Glomerular endothelial cell (primary cell): ENCODE data around the gene HM13. TPM values are rescaled to one million over a fixed set of nuclear protein-coding genes. Genes with fewer than 3 reads are reported as not detected.
"Not testable (repeated sequence)": the region's sequence is repeated elsewhere in the genome, so short reads cannot be mapped to it uniquely, and the experiment has no call there.

Experiments
- DNase-seq: peaks from one replicate; pipeline ENCODE4 v3.0.0-alpha.2; 2011; ENCODE audit warnings: low read depth, low spot score; ENCODE audit errors: extremely low read depth
- total RNA-seq: library from RNA; depleted of rRNA; stranded (reverse); fragments of >200 nt; gene quantifications from 2 replicates; pipeline ENCODE4 v1.2.3, GENCODE V29; 2015

Gene HM13
- total RNA-seq, 1 donor from 2014 or later, result 129 TPM

DNA sequence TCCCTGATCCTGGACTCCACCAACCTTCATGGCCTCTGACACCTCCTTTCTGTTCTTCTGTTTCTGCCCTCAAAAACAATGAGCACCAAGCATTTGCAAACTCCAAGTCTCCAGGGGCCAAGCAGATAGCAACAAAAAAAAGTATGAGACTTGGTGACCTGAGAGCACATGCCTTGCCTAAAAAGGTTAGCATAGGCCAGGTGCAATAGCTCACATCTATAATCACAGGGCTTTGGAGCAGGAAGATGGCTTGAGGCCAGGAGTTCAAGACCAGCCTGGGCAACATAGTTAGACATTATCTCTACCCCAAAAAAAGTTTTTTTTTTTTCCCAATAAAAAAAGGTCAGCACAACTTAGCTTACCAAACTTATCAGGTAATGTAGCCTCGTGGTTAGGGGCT, 13.7 kb upstream of the HM13 start:
- DNase-seq, result no peak

GRCh38 chr20:31502884-31503673, 11.2 kb upstream of the HM13 start:
- DNase-seq, result peak; percentile 27

GRCh38 chr20:31505903-31506302, 8.3 kb upstream of the HM13 start:
- no peak for DNase-seq

DNA sequence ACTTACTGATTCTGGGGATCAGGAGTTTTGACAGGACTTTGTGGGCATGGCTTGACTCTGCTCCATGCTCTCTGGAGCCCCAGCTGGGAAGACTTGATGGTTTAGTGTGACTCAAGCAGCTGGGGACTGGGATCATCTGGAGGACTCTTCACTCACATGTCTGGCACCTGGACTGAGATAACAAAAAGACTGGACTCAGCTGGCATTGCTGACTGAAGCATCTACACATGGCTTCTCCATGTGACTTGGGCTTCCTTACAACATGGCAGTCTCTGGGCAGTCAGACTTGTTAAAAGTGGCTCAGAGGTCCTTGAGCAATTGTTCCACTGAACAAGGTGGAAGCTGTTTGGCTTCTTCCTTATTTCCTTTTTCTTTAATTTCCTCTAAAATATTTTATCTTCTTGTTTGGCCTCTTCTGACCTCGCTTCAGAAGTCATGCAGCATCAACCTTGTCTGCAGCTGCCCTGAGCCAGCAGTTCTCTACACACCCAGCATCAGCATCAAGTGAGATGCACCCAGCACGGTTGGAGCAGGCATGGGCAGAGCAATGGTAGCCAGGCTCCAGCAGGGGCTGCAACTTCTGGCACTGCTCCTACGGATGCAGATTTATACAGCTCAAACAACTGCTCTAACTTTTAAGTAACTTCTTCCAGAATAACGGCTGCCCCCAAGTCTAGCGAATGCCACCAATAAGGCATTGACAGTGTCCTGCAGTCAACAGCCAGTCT, 5.6 kb upstream of the HM13 start:
- DNase-seq, result no peak

- no peak for DNase-seq
Observed at GRCh38 chr20:31515072-31515774, 981 bp downstream of the HM13 start.

- no peak for DNase-seq
Observed at GRCh38 chr20:31515775-31516107, 1.5 kb downstream of the HM13 start.

DNA sequence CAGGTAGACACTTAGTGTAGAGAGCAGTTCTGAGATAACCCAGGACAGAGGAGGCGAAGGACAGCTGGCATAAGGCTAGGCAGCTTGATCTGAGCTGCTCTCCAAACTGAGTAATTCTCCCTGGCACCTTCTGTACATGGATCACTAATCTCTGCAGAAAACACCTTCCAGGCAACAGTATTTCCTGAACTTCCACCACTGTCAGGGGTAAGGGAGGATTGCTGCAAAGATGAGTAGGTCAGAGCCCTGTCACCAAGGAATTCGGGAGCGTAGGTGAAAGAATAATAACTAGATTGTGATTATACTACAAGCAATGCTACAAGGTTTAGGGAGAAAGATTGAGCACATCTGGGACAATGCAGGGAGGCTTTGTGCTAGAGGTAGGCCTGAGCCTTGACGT, 1.9 kb downstream of the HM13 start:
- no peak for DNase-seq

DNA sequence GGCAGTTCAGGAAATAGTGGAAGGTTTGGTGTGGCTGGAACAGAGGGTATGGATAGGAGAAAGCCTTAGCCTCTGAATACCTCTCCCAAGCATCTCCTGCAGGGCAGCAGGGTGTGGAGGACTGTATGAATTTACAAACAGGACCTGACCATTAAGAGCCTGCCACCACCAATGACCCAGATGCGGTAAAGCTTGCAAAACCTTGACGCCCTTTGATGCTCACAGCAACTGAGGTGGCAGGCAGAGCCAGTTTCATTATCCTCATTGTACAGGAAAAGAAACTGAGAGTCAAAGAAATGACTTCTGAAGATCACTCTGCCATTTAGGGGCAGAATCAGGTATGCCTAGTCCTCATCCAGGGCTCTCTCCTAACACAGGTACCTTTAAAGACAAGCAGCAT, 2.4 kb downstream of the HM13 start:
- DNase-seq, result no peak

DNA sequence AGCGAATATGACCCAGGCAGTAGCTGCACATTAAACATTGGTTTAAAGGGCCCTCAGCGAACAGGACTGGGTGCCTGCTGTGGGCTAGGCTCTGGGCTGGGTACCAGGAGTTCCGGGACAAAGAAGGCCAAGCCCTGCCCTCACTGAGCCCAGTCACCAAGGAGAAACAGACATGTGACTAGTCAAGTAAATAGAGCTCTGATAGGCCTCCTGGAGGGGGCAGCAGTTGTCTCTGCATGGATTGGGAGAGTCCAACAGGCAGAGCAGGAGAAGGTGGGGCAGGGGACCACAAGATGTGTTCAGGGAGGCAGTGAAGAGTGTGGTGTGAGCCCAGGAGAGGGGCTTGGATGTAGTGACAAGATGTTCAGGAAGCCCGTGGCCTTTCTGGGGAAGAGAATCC, 3.1 kb downstream of the HM13 start:
- no peak for DNase-seq

GRCh38 chr20:31521267-31521666, 7.0 kb downstream of the HM13 start:
- DNase-seq, result not testable (repeated sequence)

- no peak for DNase-seq
Observed at GRCh38 chr20:31522731-31523130, 8.5 kb downstream of the HM13 start.

DNA sequence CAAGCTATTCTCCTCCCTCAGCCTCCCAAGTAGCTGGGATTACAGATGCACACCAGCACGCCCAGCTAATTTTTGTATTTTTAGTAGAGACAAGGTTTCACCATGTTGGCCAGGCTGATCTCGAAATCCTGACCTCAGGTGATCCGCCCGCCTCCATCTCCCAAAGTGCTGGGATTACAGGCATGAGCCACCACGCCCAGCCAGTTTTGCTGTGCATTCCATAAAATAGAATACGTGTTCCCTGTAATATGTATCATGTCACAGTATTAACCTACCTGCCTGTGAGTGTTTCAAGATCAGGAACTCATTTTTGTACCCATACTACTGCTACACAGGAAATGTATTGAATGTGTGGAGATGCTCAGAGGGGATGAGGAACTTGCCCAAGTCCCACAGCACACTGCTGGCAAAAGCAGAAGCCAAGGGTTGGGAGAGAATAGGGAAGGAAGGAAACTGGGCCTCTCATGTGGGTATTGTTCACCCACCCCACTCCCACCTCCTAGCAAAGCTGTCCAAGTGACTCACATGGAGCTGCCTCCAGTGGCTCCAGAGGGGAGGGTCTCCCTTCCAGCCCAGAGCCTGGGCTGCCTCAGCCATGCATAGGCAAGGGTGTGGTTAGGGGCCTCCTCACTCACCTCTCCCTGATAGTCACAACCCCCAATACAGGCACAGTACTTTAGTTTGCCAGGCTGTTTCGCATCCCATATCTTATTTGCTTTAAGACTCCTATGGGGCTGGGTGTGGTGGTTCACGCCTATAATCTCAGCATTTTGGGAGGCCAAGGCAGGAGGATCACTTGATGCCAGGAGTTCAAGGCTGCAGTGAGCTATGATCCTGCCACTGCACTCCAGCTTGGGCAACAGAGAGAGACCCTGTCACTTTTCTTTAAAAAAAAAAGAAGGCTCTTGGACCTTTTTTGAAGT, 9.4 kb downstream of the HM13 start:
- no peak for DNase-seq

DNA sequence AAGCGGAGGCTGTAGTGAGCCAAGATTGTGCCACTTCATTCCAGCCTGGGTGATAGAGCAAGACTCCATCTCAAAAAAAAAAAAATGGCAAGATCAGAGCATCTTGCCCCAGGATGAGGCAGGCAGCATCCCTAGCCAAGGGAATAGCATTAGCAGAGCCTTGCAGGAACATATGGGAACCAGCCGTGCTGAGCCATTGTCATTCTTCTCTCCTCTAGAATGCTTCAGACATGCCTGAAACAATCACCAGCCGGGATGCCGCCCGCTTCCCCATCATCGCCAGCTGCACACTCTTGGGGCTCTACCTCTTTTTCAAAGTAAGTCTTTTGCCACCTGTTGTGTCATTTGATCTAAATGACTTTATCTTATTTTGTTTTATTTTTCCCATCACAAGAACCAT, 13.0 kb downstream of the HM13 start:
- no peak for DNase-seq

DNA sequence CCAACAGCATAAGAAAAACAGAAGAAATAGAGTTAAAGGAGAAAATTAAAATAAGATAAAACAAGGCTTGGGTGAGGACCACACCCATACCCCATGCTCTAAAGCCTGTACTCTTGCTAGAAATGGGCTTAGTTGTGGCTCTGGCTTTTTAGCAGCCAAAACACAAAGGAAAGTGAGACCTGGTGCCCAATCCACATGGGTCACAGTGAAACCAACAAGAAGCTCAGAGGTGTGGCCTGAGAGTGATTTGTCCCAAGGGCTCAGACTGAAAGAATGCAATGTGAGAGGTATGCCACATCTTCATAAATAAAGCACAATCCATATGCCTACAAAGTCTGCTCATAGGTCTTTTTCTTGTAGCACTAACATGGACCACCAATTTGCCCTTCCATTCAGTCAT, 21.1 kb downstream of the HM13 start:
- DNase-seq, result no peak

- no peak for DNase-seq
Observed at GRCh38 chr20:31536575-31536974, 22.3 kb downstream of the HM13 start.

GRCh38 chr20:31537116-31537871, 23.1 kb downstream of the HM13 start:
- DNase-seq, result no peak

GRCh38 chr20:31537890-31538289, 23.6 kb downstream of the HM13 start:
- DNase-seq, result no peak

GRCh38 chr20:31538326-31538725, 24.1 kb downstream of the HM13 start:
- DNase-seq, result no peak

DNA sequence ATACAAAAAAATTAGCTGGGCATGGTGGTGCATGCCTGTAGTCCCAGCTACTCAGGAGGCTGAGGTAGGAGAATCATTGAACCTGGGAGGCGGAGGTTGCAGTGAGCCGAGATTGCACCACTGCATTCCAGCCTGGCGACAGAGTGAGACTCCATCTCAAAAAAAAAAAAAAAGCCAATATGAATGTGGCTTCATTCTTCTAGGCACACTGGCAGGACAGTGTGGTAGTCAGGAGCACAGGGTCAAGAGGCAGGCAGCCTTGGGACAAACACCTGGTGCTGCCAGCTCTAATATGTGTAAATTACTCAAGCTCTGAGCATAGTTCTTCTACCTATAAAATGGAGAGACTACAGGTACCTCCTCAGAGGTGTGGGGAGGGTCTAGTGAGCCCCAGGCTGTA, 25.4 kb downstream of the HM13 start:
- not testable (repeated sequence) for DNase-seq

DNA sequence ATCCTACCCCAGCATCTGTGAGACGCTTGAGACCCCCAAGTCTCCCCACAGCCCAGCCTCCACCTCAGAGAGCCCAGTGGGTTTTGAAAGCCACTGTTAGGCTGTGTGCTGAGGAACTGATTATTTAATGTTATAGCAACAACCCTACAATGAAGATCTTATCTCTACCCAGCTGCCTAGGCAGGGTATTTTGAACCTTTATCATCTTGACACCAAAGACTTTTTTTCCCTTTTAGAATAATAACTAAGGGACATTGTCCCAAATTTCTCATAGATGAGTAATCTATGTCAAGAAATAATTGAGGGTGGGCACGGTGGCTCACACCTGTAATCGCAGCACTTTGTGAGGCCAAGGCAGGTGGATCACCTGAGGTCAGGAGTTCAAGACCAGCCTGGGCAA, 26.2 kb downstream of the HM13 start:
- no peak for DNase-seq
